ENCODE measurements around the gene GRID1. TPM values are rescaled to one million over a fixed set of nuclear protein-coding genes. Genes with fewer than 3 reads are reported as not detected.

GRID1 gene
- total RNA-seq, 1 experiment from 2014 or later: not detected

DNA sequence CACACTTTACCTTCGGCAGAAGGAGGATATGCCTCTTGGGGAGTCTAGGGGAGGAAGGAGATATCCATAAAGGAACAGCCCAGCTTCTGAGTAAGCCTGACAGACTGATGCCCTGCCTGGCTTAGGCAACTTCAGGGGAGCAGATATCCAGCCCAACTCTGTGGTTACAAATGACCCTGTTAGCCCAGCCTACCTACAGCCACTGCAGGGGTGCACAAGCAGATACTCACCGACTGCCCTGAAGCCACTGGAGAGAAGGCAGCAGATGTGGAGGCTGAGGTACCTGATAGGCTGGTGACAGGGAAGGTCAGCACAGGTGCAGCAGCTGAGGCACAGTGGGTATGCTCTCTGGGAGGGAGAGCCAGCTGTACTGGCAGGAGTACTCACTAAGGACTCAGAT lies 770.2 kb downstream of the GRID1 start:
- Histone ChIP-seq H3K36me3 (ENCODE audit: low read depth, low read length) (no peaks in the 10 kb centered on the region), H3K27me3 (ENCODE audit: low read length) (no peaks in the 10 kb centered on the region), H3K9me2 (replicated peaks; ENCODE audit: low read length) (no peaks in the 10 kb centered on the region), H4K20me1 (ENCODE audit: low read length) (no peaks in the 10 kb centered on the region), H3K9me3 (ENCODE audit: low read length) (no peaks in the 10 kb centered on the region), H3K27ac (ENCODE audit: low read length) (no peak overlapping the region), H3K4me3 (ENCODE audit: low read length) (no peak overlapping the region), H3K4me1 (ENCODE audit: insufficient read depth, low read length) (no peaks in the 10 kb centered on the region), H3F3A (ENCODE audit: low read length, unreplicated experiment) (no peaks in the 10 kb centered on the region), H3K79me2 (ENCODE audit: low read length) (no peaks in the 10 kb centered on the region), H3K9ac (ENCODE audit: low read length) (no peak overlapping the region), H3K4me2 (ENCODE audit: low read length) (no peak overlapping the region), H2AFZ (ENCODE audit: low read length) (no peak overlapping the region)
- intact Hi-C loops (cut with micrococcal nuclease): no loop called here
- CTCF ChIA-PET: no interaction called here
- no TSS peak for BruUV-seq (replicated peaks)
- ATAC-seq (no peak), DNase-seq (no peak)
- no peak for TF ChIP-seq EZH2phosphoT487 (IDR thresholded peaks at IDR 0.05; ENCODE audit: borderline replicate concordance, low read length)
- POLR2A ChIA-PET (ENCODE audit: unreplicated experiment): no interaction called here

DNA sequence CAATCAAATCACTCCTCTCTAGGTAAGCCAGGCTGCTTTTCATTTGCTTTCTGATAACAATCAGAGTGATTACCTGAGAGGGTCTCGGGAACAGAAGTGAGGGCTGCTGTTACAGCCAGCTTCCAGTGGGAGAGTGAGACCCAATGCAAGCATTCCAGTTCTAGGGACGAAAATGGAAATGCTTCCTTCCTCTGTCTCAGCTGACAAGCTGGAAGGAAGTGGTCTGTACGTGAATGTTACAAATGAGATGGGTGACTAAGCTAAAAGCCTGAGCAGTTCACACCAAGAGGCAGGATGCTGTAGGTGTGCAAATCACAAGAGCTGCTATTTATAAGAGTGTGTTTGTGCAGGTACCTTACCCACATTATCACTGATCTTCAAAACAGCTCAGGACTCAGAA lies 772.4 kb downstream of the GRID1 start:
- POLR2A ChIA-PET (ENCODE audit: unreplicated experiment): no interaction called here
- Histone ChIP-seq H3K9me2 (replicated peaks; ENCODE audit: low read length) (no peaks in the 10 kb centered on the region), H4K20me1 (ENCODE audit: low read length) (no peaks in the 10 kb centered on the region), H3K79me2 (ENCODE audit: low read length) (no peaks in the 10 kb centered on the region), H3K36me3 (ENCODE audit: low read depth, low read length) (no peaks in the 10 kb centered on the region), H3K27me3 (ENCODE audit: low read length) (no peaks in the 10 kb centered on the region), H3K27ac (ENCODE audit: low read length) (no peak overlapping the region), H3K4me3 (ENCODE audit: low read length) (no peak overlapping the region), H3K9me3 (ENCODE audit: low read length) (no peaks in the 10 kb centered on the region), H3K4me2 (ENCODE audit: low read length) (no peak overlapping the region), H3K9ac (ENCODE audit: low read length) (no peak overlapping the region), H3K4me1 (ENCODE audit: insufficient read depth, low read length) (no peaks in the 10 kb centered on the region), H2AFZ (ENCODE audit: low read length) (no peak overlapping the region), H3F3A (ENCODE audit: low read length, unreplicated experiment) (no peaks in the 10 kb centered on the region)
- no TSS peak for BruUV-seq (replicated peaks)
- intact Hi-C loops (cut with micrococcal nuclease): no loop called here
- no peak for ATAC-seq
- TF ChIP-seq EZH2 (IDR thresholded peaks at IDR 0.05; ENCODE audit: low read length, unreplicated experiment) (no peak), EZH2phosphoT487 (IDR thresholded peaks at IDR 0.05; ENCODE audit: borderline replicate concordance, low read length) (no peak)
- TF ChIP-seq, protein P1, sequence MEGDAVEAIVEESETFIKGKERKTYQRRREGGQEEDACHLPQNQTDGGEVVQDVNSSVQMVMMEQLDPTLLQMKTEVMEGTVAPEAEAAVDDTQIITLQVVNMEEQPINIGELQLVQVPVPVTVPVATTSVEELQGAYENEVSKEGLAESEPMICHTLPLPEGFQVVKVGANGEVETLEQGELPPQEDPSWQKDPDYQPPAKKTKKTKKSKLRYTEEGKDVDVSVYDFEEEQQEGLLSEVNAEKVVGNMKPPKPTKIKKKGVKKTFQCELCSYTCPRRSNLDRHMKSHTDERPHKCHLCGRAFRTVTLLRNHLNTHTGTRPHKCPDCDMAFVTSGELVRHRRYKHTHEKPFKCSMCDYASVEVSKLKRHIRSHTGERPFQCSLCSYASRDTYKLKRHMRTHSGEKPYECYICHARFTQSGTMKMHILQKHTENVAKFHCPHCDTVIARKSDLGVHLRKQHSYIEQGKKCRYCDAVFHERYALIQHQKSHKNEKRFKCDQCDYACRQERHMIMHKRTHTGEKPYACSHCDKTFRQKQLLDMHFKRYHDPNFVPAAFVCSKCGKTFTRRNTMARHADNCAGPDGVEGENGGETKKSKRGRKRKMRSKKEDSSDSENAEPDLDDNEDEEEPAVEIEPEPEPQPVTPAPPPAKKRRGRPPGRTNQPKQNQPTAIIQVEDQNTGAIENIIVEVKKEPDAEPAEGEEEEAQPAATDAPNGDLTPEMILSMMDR (conservative IDR thresholded peaks at IDR 0.05; ENCODE audit: low read depth, low read length): no peak
- no peak for DNase-seq
- CTCF ChIA-PET: no interaction called here

DNA sequence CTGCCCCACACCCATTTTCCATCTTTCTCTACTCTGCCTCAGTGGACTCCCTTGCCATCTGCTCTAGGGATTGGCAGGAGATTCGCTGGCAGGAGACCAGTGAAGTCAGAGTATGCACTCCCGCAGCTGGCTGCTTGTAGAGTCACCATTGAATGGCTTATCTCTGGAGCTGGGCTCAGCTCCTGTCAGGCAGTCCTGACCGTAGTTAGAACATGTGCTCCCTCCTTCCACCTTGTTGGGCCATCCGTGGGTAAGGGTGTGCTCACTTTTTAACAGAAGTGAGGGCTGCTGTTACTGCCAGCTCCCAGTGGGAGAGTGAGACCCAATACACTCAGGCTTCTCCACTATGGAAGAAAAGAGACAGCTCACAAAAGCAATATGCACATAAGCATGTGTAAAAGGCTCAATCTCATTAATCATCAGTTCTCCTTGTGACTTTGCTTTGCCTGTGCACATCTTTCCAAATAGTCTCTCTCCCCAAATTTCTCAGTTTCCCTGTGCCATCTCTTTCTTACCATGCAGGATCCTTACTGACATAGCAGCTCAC lies 773.3 kb downstream of the GRID1 start:
- ATAC-seq (no peak), DNase-seq (no peak)
- TF ChIP-seq EZH2 (IDR thresholded peaks at IDR 0.05; ENCODE audit: low read length, unreplicated experiment) (no peak), EZH2phosphoT487 (IDR thresholded peaks at IDR 0.05; ENCODE audit: borderline replicate concordance, low read length) (no peak)
- TF ChIP-seq, protein P1 (conservative IDR thresholded peaks at IDR 0.05; ENCODE audit: low read depth, low read length): no peak
- Histone ChIP-seq H3K79me2 (ENCODE audit: low read length) (no peaks in the 10 kb centered on the region), H3F3A (ENCODE audit: low read length, unreplicated experiment) (no peaks in the 10 kb centered on the region), H3K36me3 (ENCODE audit: low read depth, low read length) (no peaks in the 10 kb centered on the region), H4K20me1 (ENCODE audit: low read length) (no peaks in the 10 kb centered on the region), H3K4me1 (ENCODE audit: insufficient read depth, low read length) (no peaks in the 10 kb centered on the region), H3K9me2 (replicated peaks; ENCODE audit: low read length) (no peaks in the 10 kb centered on the region), H3K4me2 (ENCODE audit: low read length) (no peak overlapping the region), H3K27ac (ENCODE audit: low read length) (no peak overlapping the region), H2AFZ (ENCODE audit: low read length) (no peak overlapping the region), H3K27me3 (ENCODE audit: low read length) (no peaks in the 10 kb centered on the region), H3K9me3 (ENCODE audit: low read length) (no peaks in the 10 kb centered on the region), H3K9ac (ENCODE audit: low read length) (no peak overlapping the region), H3K4me3 (ENCODE audit: low read length) (no peak overlapping the region)
- ChIA-PET CTCF (no interaction called here), POLR2A (ENCODE audit: unreplicated experiment) (no interaction called here)
- BruUV-seq (replicated peaks): no TSS peak
- intact Hi-C loops (cut with micrococcal nuclease): no loop called here

All from PC-3 (cell line).